ENCODE measurements around the gene GPR132.

The GPR132 gene

DNA sequence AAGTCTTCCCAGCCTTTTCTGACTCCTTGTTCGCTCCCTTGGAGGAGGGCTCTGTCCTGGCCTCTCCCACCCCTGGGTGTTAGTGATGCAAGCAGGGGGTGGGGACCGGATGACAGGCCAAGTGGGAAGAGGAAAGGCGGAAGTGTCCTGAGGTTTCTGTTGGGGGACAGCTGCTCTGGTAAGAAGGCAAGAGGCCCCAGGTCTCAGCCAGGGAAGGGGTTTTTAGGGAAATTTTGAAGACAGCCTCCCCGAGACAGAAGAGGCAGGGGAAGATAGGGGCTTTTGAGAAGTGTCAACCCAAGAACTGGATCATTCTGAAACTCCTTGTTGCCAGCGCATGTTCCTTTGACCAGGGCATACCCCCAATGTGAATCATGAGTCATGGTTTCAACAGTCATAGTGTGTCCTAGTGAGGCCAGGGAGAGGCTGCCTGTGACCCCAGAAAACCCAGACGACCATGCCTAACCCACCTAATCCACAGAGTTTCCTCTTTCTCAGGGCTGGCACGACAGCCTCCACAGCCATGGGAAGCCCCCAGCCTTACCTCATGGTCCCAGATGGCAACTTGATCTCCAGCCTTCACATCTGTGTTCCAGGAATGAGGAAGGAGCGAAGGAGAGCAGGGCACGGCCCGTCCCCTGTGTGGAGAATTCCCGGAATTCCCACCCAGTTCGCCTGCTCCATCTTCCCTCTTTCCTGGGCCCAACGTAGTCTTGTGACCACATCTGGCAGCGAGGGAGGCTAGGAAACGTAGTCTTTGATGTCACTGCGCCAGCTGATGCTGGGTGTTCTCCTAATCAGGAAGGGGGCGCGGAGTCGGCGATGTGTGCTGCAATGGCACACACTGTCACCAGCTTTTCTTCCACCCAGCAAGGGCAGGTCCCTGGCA, 4.9 kb upstream of the GPR132 start:
- no peaks in the 10 kb centered on the region for H3K9me2 ChIP-seq (ENCODE audit: low read depth, low read length)
- no peak for TF ChIP-seq EZH2 (IDR thresholded peaks at IDR 0.05; ENCODE audit: borderline replicate concordance, low read length)
- TF ChIP-seq, protein P1, sequence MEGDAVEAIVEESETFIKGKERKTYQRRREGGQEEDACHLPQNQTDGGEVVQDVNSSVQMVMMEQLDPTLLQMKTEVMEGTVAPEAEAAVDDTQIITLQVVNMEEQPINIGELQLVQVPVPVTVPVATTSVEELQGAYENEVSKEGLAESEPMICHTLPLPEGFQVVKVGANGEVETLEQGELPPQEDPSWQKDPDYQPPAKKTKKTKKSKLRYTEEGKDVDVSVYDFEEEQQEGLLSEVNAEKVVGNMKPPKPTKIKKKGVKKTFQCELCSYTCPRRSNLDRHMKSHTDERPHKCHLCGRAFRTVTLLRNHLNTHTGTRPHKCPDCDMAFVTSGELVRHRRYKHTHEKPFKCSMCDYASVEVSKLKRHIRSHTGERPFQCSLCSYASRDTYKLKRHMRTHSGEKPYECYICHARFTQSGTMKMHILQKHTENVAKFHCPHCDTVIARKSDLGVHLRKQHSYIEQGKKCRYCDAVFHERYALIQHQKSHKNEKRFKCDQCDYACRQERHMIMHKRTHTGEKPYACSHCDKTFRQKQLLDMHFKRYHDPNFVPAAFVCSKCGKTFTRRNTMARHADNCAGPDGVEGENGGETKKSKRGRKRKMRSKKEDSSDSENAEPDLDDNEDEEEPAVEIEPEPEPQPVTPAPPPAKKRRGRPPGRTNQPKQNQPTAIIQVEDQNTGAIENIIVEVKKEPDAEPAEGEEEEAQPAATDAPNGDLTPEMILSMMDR (IDR thresholded peaks at IDR 0.05; ENCODE audit: low read length) = no peak
- H3K36me3 ChIP-seq (ENCODE audit: insufficient read depth, low read length) = no peaks in the 10 kb centered on the region
- no peak overlapping the region for H3K4me2 ChIP-seq (ENCODE audit: low read length)
- H4K20me1 ChIP-seq (ENCODE audit: insufficient read depth, low read length) = no peaks in the 10 kb centered on the region
- H3K9me3 ChIP-seq (ENCODE audit: low read length) = no peaks in the 10 kb centered on the region
- H3K4me3 ChIP-seq (ENCODE audit: low read depth, low read length, poor library complexity, severe bottlenecking) = no peak overlapping the region
- no peak overlapping the region for H2AFZ ChIP-seq (ENCODE audit: low read length)
- no peak overlapping the region for H3K9ac ChIP-seq (ENCODE audit: low read length)
- H3F3A ChIP-seq (ENCODE audit: insufficient read depth, low read length) = no peaks in the 10 kb centered on the region
- no peaks in the 10 kb centered on the region for H3K79me2 ChIP-seq (ENCODE audit: insufficient read depth, low read length)
- H3K4me1 ChIP-seq (ENCODE audit: insufficient read depth, low read length, severe bottlenecking) = no peaks in the 10 kb centered on the region
- peaks cover 27% of the 10 kb centered on the region for H3K27me3 ChIP-seq (ENCODE audit: insufficient read depth, low read length)
- no peak overlapping the region for H3K27ac ChIP-seq (ENCODE audit: low read depth, low read length, poor library complexity, severe bottlenecking)

- Histone ChIP-seq H3K4me1 (ENCODE audit: insufficient read depth, low read length, severe bottlenecking) (no peaks in the 10 kb centered on the region), H4K20me1 (ENCODE audit: insufficient read depth, low read length) (no peaks in the 10 kb centered on the region), H3K27me3 (ENCODE audit: insufficient read depth, low read length) (peaks cover 29% of the 10 kb centered on the region), H3K9me2 (ENCODE audit: low read depth, low read length) (no peaks in the 10 kb centered on the region), H2AFZ (ENCODE audit: low read length) (no peak overlapping the region), H3F3A (ENCODE audit: insufficient read depth, low read length) (no peaks in the 10 kb centered on the region), H3K27ac (ENCODE audit: low read depth, low read length, poor library complexity, severe bottlenecking) (no peak overlapping the region), H3K36me3 (ENCODE audit: insufficient read depth, low read length) (no peaks in the 10 kb centered on the region), H3K4me3 (ENCODE audit: low read depth, low read length, poor library complexity, severe bottlenecking) (no peak overlapping the region), H3K79me2 (ENCODE audit: insufficient read depth, low read length) (no peaks in the 10 kb centered on the region), H3K9ac (ENCODE audit: low read length) (no peak overlapping the region), H3K9me3 (ENCODE audit: low read length) (no peaks in the 10 kb centered on the region), H3K4me2 (ENCODE audit: low read length) (no peak overlapping the region)
- TF ChIP-seq EZH2 (IDR thresholded peaks at IDR 0.05; ENCODE audit: borderline replicate concordance, low read length) = no peak
- TF ChIP-seq, protein P1 (IDR thresholded peaks at IDR 0.05; ENCODE audit: low read length) = no peak
Measured at GRCh38 chr14:105069522-105069870, 4.3 kb upstream of the GPR132 start.

DNA sequence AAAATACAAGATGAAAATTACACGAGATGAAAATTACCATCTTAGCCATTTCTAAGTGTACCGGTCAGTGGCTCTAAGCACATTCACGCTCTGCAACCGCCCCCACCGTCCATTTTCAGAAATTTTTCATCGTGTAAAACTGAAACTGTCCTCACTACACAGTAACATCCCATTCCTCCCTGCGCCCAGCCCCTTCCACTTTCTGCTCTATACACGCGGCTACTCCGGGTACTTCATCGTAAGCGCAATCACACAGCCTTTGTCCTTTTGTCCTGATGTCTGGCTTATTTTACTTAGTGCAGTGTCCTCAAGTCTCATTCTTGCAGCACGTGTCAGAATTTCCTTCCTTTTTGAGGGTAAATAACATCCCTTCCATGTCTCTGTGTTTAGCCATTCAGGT, 3.6 kb upstream of the GPR132 start:
- H3K27ac ChIP-seq (ENCODE audit: low read depth, low read length, poor library complexity, severe bottlenecking) = no peak overlapping the region
- TF ChIP-seq, protein P1 (IDR thresholded peaks at IDR 0.05; ENCODE audit: low read length) = no peak
- TF ChIP-seq EZH2 (IDR thresholded peaks at IDR 0.05; ENCODE audit: borderline replicate concordance, low read length) = no peak
- no peaks in the 10 kb centered on the region for H3K79me2 ChIP-seq (ENCODE audit: insufficient read depth, low read length)
- no peaks in the 10 kb centered on the region for H3K4me1 ChIP-seq (ENCODE audit: insufficient read depth, low read length, severe bottlenecking)
- no peaks in the 10 kb centered on the region for H4K20me1 ChIP-seq (ENCODE audit: insufficient read depth, low read length)
- H2AFZ ChIP-seq (ENCODE audit: low read length) = no peak overlapping the region
- peaks cover 29% of the 10 kb centered on the region for H3K27me3 ChIP-seq (ENCODE audit: insufficient read depth, low read length)
- H3K9me2 ChIP-seq (ENCODE audit: low read depth, low read length) = no peaks in the 10 kb centered on the region
- no peaks in the 10 kb centered on the region for H3K36me3 ChIP-seq (ENCODE audit: insufficient read depth, low read length)
- no peak overlapping the region for H3K4me3 ChIP-seq (ENCODE audit: low read depth, low read length, poor library complexity, severe bottlenecking)
- H3K9me3 ChIP-seq (ENCODE audit: low read length) = no peaks in the 10 kb centered on the region
- no peaks in the 10 kb centered on the region for H3F3A ChIP-seq (ENCODE audit: insufficient read depth, low read length)
- H3K4me2 ChIP-seq (ENCODE audit: low read length) = no peak overlapping the region
- H3K9ac ChIP-seq (ENCODE audit: low read length) = no peak overlapping the region

Data from OCI-LY1 (cell line).